Gastrocnemius medialis (tissue), 4 donors: ENCODE measurements around the gene CTIF. TPM values are rescaled to one million over a fixed set of nuclear protein-coding genes. Genes with fewer than 3 reads are reported as not detected.

Experiments
- ATAC-seq, 2 donors: fragments of 150-250 bp; one replicate each; pipeline ENCODE4 v1.9.1; 2016
- DNase-seq, 2 donors: peaks; one replicate each; pipeline ENCODE4 v3.0.0-alpha.2; 2019
- H3K27ac ChIP-seq, 4 donors: fragments of 200-600 bp; sonication (generic); 1 replicate in 1 of 4; 2 replicates in 3 of 4; pipeline ENCODE4 v1.5.1; 2016 to 2018; ENCODE audit warnings: mild to moderate bottlenecking in 2 of 4, moderate library complexity in 1 of 4
- H3K27me3 ChIP-seq, 3 donors: fragments of 200-600 bp; sonication (generic) in 2 of 3; 1 replicate in 1 of 3; 2 replicates in 2 of 3; pipeline versions ENCODE4 v1.5.1 to v1.6.0; 2016 to 2019; ENCODE audit warnings: mild to moderate bottlenecking in 1 of 3, moderate library complexity in 1 of 3
- H3K36me3 ChIP-seq, 2 donors: fragments of 200-600 bp; sonication (generic) in 1 of 2; one replicate each; pipeline ENCODE4 v1.5.1; 2017 to 2018
- H3K4me1 ChIP-seq, 2 donors: fragments of 200-600 bp; sonication (generic) in 1 of 2; one replicate each; pipeline ENCODE4 v1.5.1; 2016 to 2017; ENCODE audit warnings: mild to moderate bottlenecking in 2 of 2
- H3K4me3 ChIP-seq, 4 donors: fragments of 200-600 bp; sonication (generic) in 3 of 4; 1 replicate in 1 of 4; 2 replicates in 3 of 4; pipeline ENCODE4 v1.5.1; 2016 to 2019; ENCODE audit warnings: mild to moderate bottlenecking in 2 of 4
- H3K9me3 ChIP-seq, 3 donors: fragments of 200-600 bp; sonication (generic) in 2 of 3; 1 replicate in 1 of 3; 2 replicates in 2 of 3; pipeline ENCODE4 v1.5.1; 2016 to 2019
- POLR2A ChIP-seq, 2 donors: fragments of 450-650 bp; IDR thresholded peaks; one replicate each; pipeline ENCODE4 v1.6.1; 2017; ENCODE audit warnings: antibody characterized with exemption in 2 of 2, mild to moderate bottlenecking in 2 of 2, moderate library complexity in 2 of 2
- in situ Hi-C, 4 donors: fragments of 200-750 bp; cut with MboI; loops; one replicate each; pipeline versions ENCODE4 v1.15.0 to v1.8.0; 2017; ENCODE audit warnings: low sequenced_read_pairs in 4 of 4
- intact Hi-C: fragments of 100-400 bp; cut with DNase I; formaldehyde crosslinking; loops from one replicate; pipeline ENCODE4 v1.15.1; 2023; ENCODE audit warnings: low total_unique reads
- total RNA-seq, 4 donors: library from RNA; depleted of rRNA; stranded (reverse); fragments of >200 nt; gene quantifications; one replicate each; pipeline versions ENCODE4 v1.1.0 to v1.2.3, GENCODE V29; 2016
- TF ChIP-seq, protein P1 (sequence below), 5 experiments: fragments of 450-650 bp in 3 of 5; fragments of 200-600 bp in 2 of 5; sonication (generic) in 2 of 5; IDR thresholded peaks in 4 of 5; conservative IDR thresholded peaks in 1 of 5; 1 replicate in 4 of 5; 2 replicates in 1 of 5; pipeline ENCODE4 v1.5.1; 2016 to 2019; ENCODE audit warnings: antibody characterized with exemption in 5 of 5, mild to moderate bottlenecking in 3 of 5, moderate library complexity in 3 of 5

CTIF gene
- total RNA-seq, 4 donors from 2014 or later, result 20.2 to 35.4 (median 23.1) TPM

DNA sequence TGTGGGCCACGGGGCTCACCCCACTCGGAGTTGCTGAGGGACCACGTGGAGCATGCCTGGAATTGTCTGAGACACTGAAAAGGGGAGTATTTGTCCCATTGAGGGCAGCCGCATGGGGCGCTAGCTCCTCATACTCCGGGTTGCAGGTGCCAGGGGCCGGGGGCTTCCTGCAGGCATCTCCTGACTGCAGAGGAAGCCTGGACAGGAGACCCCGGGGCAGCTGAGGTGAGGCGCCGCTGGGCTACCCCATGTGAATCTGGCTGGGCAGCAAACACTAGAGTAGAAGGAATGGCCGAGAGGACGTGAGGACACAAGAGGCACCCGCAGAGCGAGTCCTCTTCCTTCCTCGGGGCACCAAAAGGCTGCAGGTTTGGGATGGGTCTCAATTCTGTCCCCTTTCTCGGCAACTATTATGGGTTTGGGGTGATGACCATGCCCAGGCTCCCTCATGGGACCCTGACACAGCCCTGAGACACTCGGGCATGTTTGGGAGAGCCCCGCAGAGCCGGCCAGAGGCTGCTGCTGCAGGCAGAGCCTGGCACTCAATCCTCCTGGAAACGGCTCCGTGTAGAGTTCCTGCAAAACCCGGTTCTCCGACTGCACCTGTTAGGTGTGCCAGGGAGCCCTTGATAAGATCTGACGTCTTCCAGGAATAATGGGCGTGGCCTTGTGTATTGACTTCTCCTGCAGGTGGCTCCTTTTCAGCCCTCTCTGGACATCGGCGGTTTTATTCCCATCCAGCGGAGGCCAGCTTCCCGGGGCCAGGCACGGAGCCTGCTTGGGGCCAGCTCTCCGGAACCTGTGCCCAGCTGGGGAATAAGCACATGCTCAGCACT lies 77.0 kb downstream of the CTIF start:
- TF ChIP-seq, protein P1, sequence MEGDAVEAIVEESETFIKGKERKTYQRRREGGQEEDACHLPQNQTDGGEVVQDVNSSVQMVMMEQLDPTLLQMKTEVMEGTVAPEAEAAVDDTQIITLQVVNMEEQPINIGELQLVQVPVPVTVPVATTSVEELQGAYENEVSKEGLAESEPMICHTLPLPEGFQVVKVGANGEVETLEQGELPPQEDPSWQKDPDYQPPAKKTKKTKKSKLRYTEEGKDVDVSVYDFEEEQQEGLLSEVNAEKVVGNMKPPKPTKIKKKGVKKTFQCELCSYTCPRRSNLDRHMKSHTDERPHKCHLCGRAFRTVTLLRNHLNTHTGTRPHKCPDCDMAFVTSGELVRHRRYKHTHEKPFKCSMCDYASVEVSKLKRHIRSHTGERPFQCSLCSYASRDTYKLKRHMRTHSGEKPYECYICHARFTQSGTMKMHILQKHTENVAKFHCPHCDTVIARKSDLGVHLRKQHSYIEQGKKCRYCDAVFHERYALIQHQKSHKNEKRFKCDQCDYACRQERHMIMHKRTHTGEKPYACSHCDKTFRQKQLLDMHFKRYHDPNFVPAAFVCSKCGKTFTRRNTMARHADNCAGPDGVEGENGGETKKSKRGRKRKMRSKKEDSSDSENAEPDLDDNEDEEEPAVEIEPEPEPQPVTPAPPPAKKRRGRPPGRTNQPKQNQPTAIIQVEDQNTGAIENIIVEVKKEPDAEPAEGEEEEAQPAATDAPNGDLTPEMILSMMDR (IDR thresholded peaks at IDR 0.05 in 4 of 5, conservative IDR thresholded peaks at IDR 0.05 in 1 of 5), result no peak
- no peak for TF ChIP-seq POLR2A (IDR thresholded peaks at IDR 0.05)
- in situ Hi-C loops (no loop called here), intact Hi-C loops (no loop called here)
- Histone ChIP-seq H3K4me1 (peaks cover 10 to 14% of the 10 kb centered on the region in 2 donors), H3K36me3 (peaks cover 0 to 9% of the 10 kb centered on the region in 2 donors), H3K4me3 (no peak overlapping the region), H3K27ac (no peak overlapping the region), H3K9me3 (no peaks in the 10 kb centered on the region), H3K27me3 (no peaks in the 10 kb centered on the region)
- DNase-seq (no peak), ATAC-seq (no peak)

DNA sequence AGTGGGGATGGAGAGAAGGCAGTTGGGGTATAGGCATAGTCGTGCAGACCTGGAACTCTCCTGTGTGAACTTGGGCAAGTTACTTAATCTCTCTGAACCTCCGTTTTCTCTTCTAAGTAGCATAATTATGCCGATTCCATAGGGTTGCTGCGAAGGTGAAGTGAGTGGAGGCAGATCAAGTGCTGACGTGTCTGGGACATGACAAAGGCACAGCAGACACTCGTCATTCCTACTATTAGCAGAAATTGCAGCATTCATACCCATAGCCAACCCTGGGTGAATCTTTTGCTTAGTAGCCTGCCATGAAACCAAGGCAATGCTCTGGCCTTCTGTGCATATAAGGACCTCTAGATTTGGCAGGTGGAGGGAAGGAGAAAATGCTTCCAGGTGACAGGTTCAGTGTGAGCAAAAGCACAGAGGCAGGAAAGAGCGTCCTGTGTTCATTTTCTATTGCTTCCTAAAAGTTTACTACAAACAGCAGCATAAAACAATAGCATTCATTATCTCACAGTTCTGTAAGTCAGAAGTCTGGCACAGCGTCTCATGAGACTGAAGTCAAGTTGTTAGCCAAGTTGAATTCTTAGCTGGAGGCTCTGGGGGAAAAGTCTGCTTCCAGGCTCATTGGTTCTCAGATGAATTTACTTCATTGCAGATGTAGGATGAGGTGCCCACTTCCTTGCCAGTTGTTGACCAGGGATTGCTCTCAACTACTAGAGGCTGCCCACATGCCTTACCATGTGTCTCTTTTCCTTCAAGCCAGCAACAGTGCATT lies 77.8 kb downstream of the CTIF start:
- no peaks in the 10 kb centered on the region for H3K27me3 ChIP-seq
- DNase-seq (no peak), ATAC-seq (no peak)
- intact Hi-C loops (no loop called here), in situ Hi-C loops (no loop called here)
- TF ChIP-seq POLR2A (IDR thresholded peaks at IDR 0.05), result no peak
- TF ChIP-seq, protein P1 (IDR thresholded peaks at IDR 0.05 in 4 of 5, conservative IDR thresholded peaks at IDR 0.05 in 1 of 5), result no peak
- H3K4me3 ChIP-seq, result no peak overlapping the region
- H3K4me1 ChIP-seq, result peaks cover 4 to 8% of the 10 kb centered on the region in 2 donors
- peaks cover 0 to 9% of the 10 kb centered on the region in 2 donors for H3K36me3 ChIP-seq
- no peaks in the 10 kb centered on the region for H3K9me3 ChIP-seq
- H3K27ac ChIP-seq, result no peak overlapping the region

DNA sequence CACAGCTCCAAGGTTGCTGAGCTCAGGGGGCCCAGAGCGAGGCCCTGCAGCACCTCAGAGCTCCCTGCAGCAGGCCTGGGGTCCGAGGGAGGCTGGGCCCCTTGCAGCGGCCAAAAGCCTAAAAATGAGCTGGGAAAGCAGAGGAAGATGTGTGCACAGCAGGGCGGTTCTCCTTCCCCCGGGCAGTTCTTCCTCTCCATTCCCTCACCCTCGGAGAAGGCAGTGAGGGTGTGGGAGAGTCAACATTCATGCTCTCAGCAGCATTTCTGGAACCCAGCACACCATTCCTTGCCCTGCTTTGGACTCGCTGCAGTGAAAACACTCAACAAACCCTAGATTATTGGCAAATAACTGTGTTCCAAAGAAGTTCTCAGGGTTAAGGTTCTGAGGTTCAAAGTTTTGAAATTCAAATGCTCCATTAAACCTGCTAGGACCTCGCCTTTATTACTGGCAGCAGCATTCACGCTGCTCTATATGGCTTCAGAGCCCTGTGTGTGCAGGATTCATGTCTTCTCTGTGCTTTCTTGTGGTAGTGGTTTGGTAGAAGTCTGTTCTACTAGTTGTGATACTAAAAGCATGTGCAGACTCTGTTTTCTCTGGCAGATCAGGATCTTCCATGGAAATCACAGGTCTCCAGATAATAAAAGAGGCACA lies 79.1 kb downstream of the CTIF start:
- peaks cover 0 to 9% of the 10 kb centered on the region in 2 donors for H3K36me3 ChIP-seq
- H3K4me1 ChIP-seq, result peaks cover 4 to 6% of the 10 kb centered on the region in 2 donors
- no peak overlapping the region for H3K27ac ChIP-seq
- TF ChIP-seq POLR2A (IDR thresholded peaks at IDR 0.05), result no peak
- TF ChIP-seq, protein P1 (IDR thresholded peaks at IDR 0.05 in 4 of 5, conservative IDR thresholded peaks at IDR 0.05 in 1 of 5), result no peak
- ATAC-seq (no peak), DNase-seq (no peak)
- no peaks in the 10 kb centered on the region for H3K9me3 ChIP-seq
- intact Hi-C loops, result no loop called here
- no peak overlapping the region for H3K4me3 ChIP-seq
- in situ Hi-C loops, result no loop called here
- H3K27me3 ChIP-seq, result no peaks in the 10 kb centered on the region

DNA sequence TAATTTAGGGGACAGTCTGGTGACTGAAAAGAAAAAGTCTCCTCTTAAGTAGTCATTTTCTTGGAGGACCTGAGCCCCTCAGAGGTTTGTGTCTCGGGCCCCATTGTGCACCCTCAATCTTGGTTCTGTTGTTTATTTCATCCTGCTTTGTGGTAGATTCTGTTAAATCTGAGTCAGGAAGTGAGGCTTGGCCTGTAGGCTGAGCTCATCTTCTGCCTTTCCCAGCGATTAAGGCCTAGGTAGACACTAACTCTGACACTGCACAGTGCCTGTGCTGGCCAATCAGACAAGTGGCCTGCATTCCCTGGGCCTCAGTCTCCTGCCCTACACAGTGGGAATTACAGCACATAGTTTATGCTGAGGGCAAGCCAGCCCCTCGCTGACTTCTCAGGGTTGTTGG lies 80.2 kb downstream of the CTIF start:
- H3K36me3 ChIP-seq, result peaks cover 0 to 9% of the 10 kb centered on the region in 2 donors
- in situ Hi-C loops (no loop called here), intact Hi-C loops (no loop called here)
- H3K4me3 ChIP-seq, result no peak overlapping the region
- H3K27ac ChIP-seq, result no peak overlapping the region
- H3K9me3 ChIP-seq, result no peaks in the 10 kb centered on the region
- H3K4me1 ChIP-seq, result peaks cover 0 to 6% of the 10 kb centered on the region in 2 donors
- no peaks in the 10 kb centered on the region for H3K27me3 ChIP-seq
- no peak for DNase-seq
- TF ChIP-seq POLR2A (IDR thresholded peaks at IDR 0.05), result no peak
- TF ChIP-seq, protein P1 (IDR thresholded peaks at IDR 0.05 in 4 of 5, conservative IDR thresholded peaks at IDR 0.05 in 1 of 5), result no peak
- ATAC-seq, result no peak
